SK-N-SH (cell line): Measurements from ENCODE around the gene WARS2. TPM values are rescaled to one million over a fixed set of nuclear protein-coding genes. Genes with fewer than 3 reads are reported as not detected.
"Not testable (repeated sequence)": the region's sequence is repeated elsewhere in the genome, so short reads cannot be mapped to it uniquely, and the experiment has no call there.

ENCODE experiments used
- CTCF ChIA-PET: fragments of 300-600, 350-600 bp; formaldehyde crosslinking; extraction: SDS; loops from one replicate; lab custom pipeline; 2021; lab: Yijun Ruan, JAX
- POLR2A ChIA-PET: fragments of 350-600 bp; sonication (Branson Sonifier 250); formaldehyde crosslinking; extraction: SDS; loops from one replicate; lab custom pipeline; 2020; ENCODE audit warnings: antibody characterized with exemption, inconsistent platforms; lab: Yijun Ruan, JAX
- DNase-seq: peaks from one replicate; pipeline ENCODE4 v3.0.0; 2012
- H2AFZ ChIP-seq: fragments of 200-600 bp; sonication (generic); 2 replicates; pipeline ENCODE4 v1.8.1; 2016; ENCODE audit warnings: antibody characterized with exemption, mild to moderate bottlenecking, low read depth
- H3F3A ChIP-seq: fragments of 200-600 bp; sonication (generic); replicated peaks from 2 replicates; pipeline ENCODE3; 2016; ENCODE audit warnings: antibody characterized with exemption, mild to moderate bottlenecking; ENCODE audit not compliant: insufficient read depth
- H3K27ac ChIP-seq, 2 experiments: fragments of 200-500 bp in 1 of 2; fragments of 200-600 bp in 1 of 2; sonication (Bioruptor generic) in 1 of 2; sonication (generic), shearing (Covaris generic) in 1 of 2; 2 replicates each; pipeline versions ENCODE4 v1.5.1 to v1.6.1; 2014 to 2016; ENCODE audit warnings: low read depth in 2 of 2, inconsistent platforms in 1 of 2, low read length in 1 of 2, mild to moderate bottlenecking in 1 of 2, mixed read lengths in 1 of 2
- H3K27me3 ChIP-seq: fragments of 200-600 bp; sonication (generic), shearing (Covaris generic); 2 replicates; pipeline ENCODE4 v1.6.1; 2016; ENCODE audit warnings: mixed run types; ENCODE audit not compliant: insufficient read depth
- H3K36me3 ChIP-seq, 2 experiments: fragments of 200-500 bp in 1 of 2; fragments of 200-600 bp in 1 of 2; sonication (Bioruptor generic) in 1 of 2; sonication (generic) in 1 of 2; replicated peaks in 1 of 2; 2 replicates each; pipeline versions ENCODE3 to v1.5.1; 2014 to 2016; ENCODE audit warnings: low read length in 1 of 2, mild to moderate bottlenecking in 1 of 2; ENCODE audit not compliant: insufficient read depth in 2 of 2, control insufficient read depth in 1 of 2
- H3K4me1 ChIP-seq, 2 experiments: fragments of 200-500 bp in 1 of 2; fragments of 200-600 bp in 1 of 2; sonication (Bioruptor generic) in 1 of 2; sonication (generic), shearing (Covaris generic) in 1 of 2; 2 replicates each; pipeline versions ENCODE4 v1.5.1 to v1.6.1; 2014 to 2016; ENCODE audit warnings: low read depth in 1 of 2, low read length in 1 of 2, mixed run types in 1 of 2; ENCODE audit not compliant: insufficient read depth in 2 of 2, control insufficient read depth in 1 of 2
- H3K4me2 ChIP-seq: fragments of 200-600 bp; sonication (generic), shearing (Covaris generic); 2 replicates; pipeline ENCODE4 v1.6.1; 2017; ENCODE audit warnings: mixed run types
- H3K4me3 ChIP-seq, 2 experiments: fragments of 200-500 bp in 1 of 2; fragments of 200-600 bp in 1 of 2; sonication (Bioruptor generic) in 1 of 2; sonication (generic), shearing (Covaris generic) in 1 of 2; 2 replicates each; pipeline versions ENCODE4 v1.5.1 to v1.8.1; 2014 to 2016; ENCODE audit warnings: low read depth in 2 of 2, inconsistent platforms in 1 of 2, low read length in 1 of 2, mild to moderate bottlenecking in 1 of 2, mixed read lengths in 1 of 2, moderate library complexity in 1 of 2
- H3K79me2 ChIP-seq: fragments of 200-600 bp; sonication (generic); 2 replicates; pipeline ENCODE4 v1.8.1; 2017; ENCODE audit warnings: mild to moderate bottlenecking; ENCODE audit not compliant: insufficient read depth
- H3K9ac ChIP-seq: fragments of 200-600 bp; sonication (generic); 2 replicates; pipeline ENCODE4 v1.6.1; 2017; ENCODE audit warnings: mixed run types
- H3K9me2 ChIP-seq: fragments of 200-600 bp; sonication (generic); 2 replicates; pipeline ENCODE4 v1.6.1; 2017; ENCODE audit warnings: mixed run types
- H3K9me3 ChIP-seq: fragments of 200-600 bp; sonication (generic); 2 replicates; pipeline ENCODE4 v1.6.1; 2017; ENCODE audit warnings: mixed run types, mild to moderate bottlenecking, moderate library complexity
- H4K20me1 ChIP-seq: fragments of 200-600 bp; sonication (generic); 2 replicates; pipeline ENCODE4 v1.6.1; 2017; ENCODE audit warnings: mild to moderate bottlenecking, mixed run types; ENCODE audit not compliant: insufficient read depth
- EZH2phosphoT487 ChIP-seq: fragments of 200-600 bp; sonication (generic); IDR thresholded peaks from 2 replicates; pipeline ENCODE4 v1.6.1; 2017; ENCODE audit warnings: low read depth, mixed run types, mild to moderate bottlenecking, antibody characterized with exemption, moderate library complexity, borderline replicate concordance
- FOSL2 ChIP-seq: IDR thresholded peaks from 2 replicates; pipeline ENCODE4 v1.4.0; 2012; ENCODE audit warnings: low read depth, mild to moderate bottlenecking, moderate library complexity, borderline replicate concordance
- FOXJ3 ChIP-seq: sonication (generic); formaldehyde crosslinking; IDR thresholded peaks from 2 replicates; pipeline ENCODE4 v1.5.1; 2020; ENCODE audit warnings: mild to moderate bottlenecking, missing genetic modification reagents
- GABPA ChIP-seq: IDR thresholded peaks from 2 replicates; pipeline ENCODE4 v1.4.0; 2012; ENCODE audit warnings: low read depth, mild to moderate bottlenecking
- GATA2 ChIP-seq: sonication (generic); formaldehyde crosslinking; IDR thresholded peaks from 2 replicates; pipeline ENCODE4 v1.5.0; 2020; ENCODE audit warnings: mild to moderate bottlenecking, missing genetic modification reagents
- MEF2A ChIP-seq: IDR thresholded peaks from 2 replicates; pipeline ENCODE4 v1.4.0; 2012; ENCODE audit warnings: low read depth, borderline replicate concordance
- MXI1 ChIP-seq: IDR thresholded peaks from 2 replicates; pipeline ENCODE4 v1.6.1; 2012; ENCODE audit warnings: mild to moderate bottlenecking, low read depth, low read length, improper control_type of control experiment
- PBX3 ChIP-seq: IDR thresholded peaks from 2 replicates; pipeline ENCODE4; 2012
- RAD21 ChIP-seq: IDR thresholded peaks from 2 replicates; pipeline ENCODE4 v1.6.1; 2012; ENCODE audit warnings: mild to moderate bottlenecking, low read length
- RCOR1 ChIP-seq: fragments of 150-350 bp; IDR thresholded peaks from 2 replicates; pipeline ENCODE4 v1.6.1; 2017; ENCODE audit warnings: antibody characterized with exemption, low read length
- REST ChIP-seq: IDR thresholded peaks from 2 replicates; pipeline ENCODE4 v1.6.1; 2012; ENCODE audit warnings: mild to moderate bottlenecking, low read depth, low read length, moderate library complexity
- RXRA ChIP-seq: IDR thresholded peaks from 2 replicates; pipeline ENCODE4 v1.4.0; 2012; ENCODE audit warnings: low read depth, mild to moderate bottlenecking, borderline replicate concordance
- SIN3A ChIP-seq: IDR thresholded peaks from 2 replicates; pipeline ENCODE4 v1.6.1; 2012; ENCODE audit warnings: low read depth, mild to moderate bottlenecking, low read length, moderate library complexity, borderline replicate concordance
- TAF1 ChIP-seq: IDR thresholded peaks from 2 replicates; pipeline ENCODE4 v1.6.1; 2012; ENCODE audit warnings: low read depth, mild to moderate bottlenecking, low read length, moderate library complexity, borderline replicate concordance
- TCF12 ChIP-seq: IDR thresholded peaks from 2 replicates; pipeline ENCODE4 v1.4.0; 2012
- TEAD4 ChIP-seq: IDR thresholded peaks from 2 replicates; pipeline ENCODE4 v1.4.0; 2012; ENCODE audit warnings: mild to moderate bottlenecking, borderline replicate concordance; ENCODE audit not compliant: insufficient read depth
- USF2 ChIP-seq: fragments of 150-350 bp; IDR thresholded peaks from 2 replicates; pipeline ENCODE4 v1.6.1; 2017; ENCODE audit warnings: antibody characterized with exemption, low read length, low read depth, borderline replicate concordance
- YY1 ChIP-seq: IDR thresholded peaks from 2 replicates; pipeline ENCODE4 v1.4.0; 2012; ENCODE audit warnings: low read depth, mild to moderate bottlenecking
- WGBS: methylation state at CpG from one replicate; pipeline ENCODE4 v1.1.6; 2017; ENCODE audit warnings: low lambda C conversion rate; 5-methylcytosine and 5-hydroxymethylcytosine counted together
- polyA plus RNA-seq, 3 experiments: library from polyadenylated mRNA; depleted of rRNA; stranded (reverse); fragments of >200 nt; gene quantifications; 2 replicates each; pipeline ENCODE4 v1.2.3, GENCODE V29; 2012

The WARS2 gene
- polyA plus RNA-seq, 1 of the 3 experiments (the other 2 are of a cell fraction) = 4.8 TPM

- Histone ChIP-seq H3F3A (no peaks in the 10 kb centered on the region), H3K27ac (no peak overlapping the region), H3K4me1 (no peaks in the 10 kb centered on the region), H3K9ac (no peak overlapping the region), H4K20me1 (no peaks in the 10 kb centered on the region), H3K9me3 (no peaks in the 10 kb centered on the region), H2AFZ (no peak overlapping the region), H3K36me3 (no peaks in the 10 kb centered on the region), H3K9me2 (no peaks in the 10 kb centered on the region), H3K27me3 (no peaks in the 10 kb centered on the region), H3K79me2 (no peaks in the 10 kb centered on the region), H3K4me2 (no peak overlapping the region), H3K4me3 (no peak overlapping the region)
- CTCF ChIA-PET = no interaction called here
- POLR2A ChIA-PET = no interaction called here
- DNase-seq = no peak
- 73% methylated on average over 3 of the region's 3 CpGs for WGBS
- no peak for TF ChIP-seq YY1
- TF ChIP-seq MXI1 = no peak
- no peak for TF ChIP-seq MEF2A
- no peak for TF ChIP-seq GATA2 (CRISPR knock-in tag)
- TF ChIP-seq GABPA = no peak
- TF ChIP-seq TCF12 = no peak
- TF ChIP-seq USF2 = no peak
- no peak for TF ChIP-seq FOSL2
- no peak for TF ChIP-seq TAF1
- no peak for TF ChIP-seq TEAD4
- no peak for TF ChIP-seq RXRA
These were observed 40.8 kb upstream of the WARS2 start for GRCh38 chr1:119181218-119181617.

GRCh38 chr1:119179051-119179450 is 38.6 kb upstream of the WARS2 start:
- Histone ChIP-seq H2AFZ (no peak overlapping the region), H3K4me1 (no peaks in the 10 kb centered on the region), H3K9me3 (no peaks in the 10 kb centered on the region), H3K4me2 (no peak overlapping the region), H3F3A (no peaks in the 10 kb centered on the region), H3K4me3 (no peak overlapping the region), H3K27ac (no peak overlapping the region), H3K9me2 (no peaks in the 10 kb centered on the region), H4K20me1 (no peaks in the 10 kb centered on the region), H3K79me2 (no peaks in the 10 kb centered on the region), H3K27me3 (no peaks in the 10 kb centered on the region), H3K9ac (no peak overlapping the region), H3K36me3 (no peaks in the 10 kb centered on the region)
- ChIA-PET CTCF (no interaction called here), POLR2A (no interaction called here)
- no peak for TF ChIP-seq RXRA
- TF ChIP-seq REST = no peak
- TF ChIP-seq PBX3 = no peak
- TF ChIP-seq GABPA = no peak
- TF ChIP-seq TAF1 = no peak
- TF ChIP-seq SIN3A = no peak
- TF ChIP-seq GATA2 (CRISPR knock-in tag) = no peak
- no peak for TF ChIP-seq FOXJ3 (CRISPR knock-in tag)
- no peak for TF ChIP-seq RAD21
- no peak for TF ChIP-seq RCOR1
- no peak for TF ChIP-seq EZH2phosphoT487
- no peak for TF ChIP-seq USF2
- DNase-seq = no peak
- 94% methylated on average over 10 of the region's 22 CpGs for WGBS

- H3K9me3 ChIP-seq, H3K36me3 ChIP-seq, H3K4me3 ChIP-seq, H3K9ac ChIP-seq, H3K79me2 ChIP-seq, POLR2A ChIA-PET, H3K9me2 ChIP-seq, H3K27me3 ChIP-seq, H3K27ac ChIP-seq, DNase-seq, H4K20me1 ChIP-seq, H3K4me2 ChIP-seq, H3F3A ChIP-seq, H3K4me1 ChIP-seq, H2AFZ ChIP-seq: not testable (repeated sequence)
- 91% methylated on average over 8 of the region's 10 CpGs for WGBS
- CTCF ChIA-PET = interaction anchor here (1.1 kb wide), 1 partner anchor 103 kb away, joined by 3 read pairs; no protein-coding TSS in a partner anchor
These were observed 32.5 kb upstream of the WARS2 start for GRCh38 chr1:119172927-119173326.
